Astrocyte of the spinal cord (primary cell): ENCODE data around the gene DPP6.

Experiments
- DNase-seq: peaks from one replicate; pipeline ENCODE4 v3.0.0; 2011; ENCODE audit warnings: low read depth, low spot score
- H3K4me3 ChIP-seq: 2 replicates; pipeline ENCODE4 v1.5.1; 2011; ENCODE audit warnings: low read depth, mild to moderate bottlenecking, low read length, moderate library complexity
- in situ Hi-C: cut with HindIII; loops from 2 replicates; pipeline ENCODE4 v1.10.0; 2017; ENCODE audit warnings: low sequenced_read_pairs
- TF ChIP-seq, protein P1 (sequence below): IDR thresholded peaks from 2 replicates; pipeline ENCODE4 v1.5.1; 2012; ENCODE audit warnings: low read depth, mild to moderate bottlenecking, low read length, inconsistent platforms

The DPP6 gene

DNA sequence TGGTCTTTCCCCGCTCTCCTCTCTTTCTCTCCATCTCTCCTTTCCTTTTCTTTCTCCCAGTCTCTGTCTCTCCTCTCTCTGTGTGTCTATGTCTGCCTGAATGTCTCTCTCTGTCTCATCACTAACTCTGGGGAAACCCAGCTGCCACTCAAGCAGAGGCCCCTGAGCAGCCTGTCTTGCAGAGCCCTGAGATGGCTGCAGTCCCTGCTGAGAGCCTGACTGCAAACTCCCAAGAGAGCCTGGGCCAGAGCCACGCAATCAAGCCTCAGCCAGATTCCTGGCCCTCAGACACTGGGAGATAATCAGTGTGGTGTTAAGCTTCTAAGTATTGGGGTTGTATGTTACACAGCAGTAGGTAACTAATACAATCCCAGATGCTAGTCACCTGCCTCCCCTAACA lies 859.2 kb downstream of the DPP6 start:
- in situ Hi-C loops: no loop called here
- no peak for DNase-seq
- TF ChIP-seq, protein P1, sequence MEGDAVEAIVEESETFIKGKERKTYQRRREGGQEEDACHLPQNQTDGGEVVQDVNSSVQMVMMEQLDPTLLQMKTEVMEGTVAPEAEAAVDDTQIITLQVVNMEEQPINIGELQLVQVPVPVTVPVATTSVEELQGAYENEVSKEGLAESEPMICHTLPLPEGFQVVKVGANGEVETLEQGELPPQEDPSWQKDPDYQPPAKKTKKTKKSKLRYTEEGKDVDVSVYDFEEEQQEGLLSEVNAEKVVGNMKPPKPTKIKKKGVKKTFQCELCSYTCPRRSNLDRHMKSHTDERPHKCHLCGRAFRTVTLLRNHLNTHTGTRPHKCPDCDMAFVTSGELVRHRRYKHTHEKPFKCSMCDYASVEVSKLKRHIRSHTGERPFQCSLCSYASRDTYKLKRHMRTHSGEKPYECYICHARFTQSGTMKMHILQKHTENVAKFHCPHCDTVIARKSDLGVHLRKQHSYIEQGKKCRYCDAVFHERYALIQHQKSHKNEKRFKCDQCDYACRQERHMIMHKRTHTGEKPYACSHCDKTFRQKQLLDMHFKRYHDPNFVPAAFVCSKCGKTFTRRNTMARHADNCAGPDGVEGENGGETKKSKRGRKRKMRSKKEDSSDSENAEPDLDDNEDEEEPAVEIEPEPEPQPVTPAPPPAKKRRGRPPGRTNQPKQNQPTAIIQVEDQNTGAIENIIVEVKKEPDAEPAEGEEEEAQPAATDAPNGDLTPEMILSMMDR: no peak
- no peak overlapping the region for H3K4me3 ChIP-seq

DNA sequence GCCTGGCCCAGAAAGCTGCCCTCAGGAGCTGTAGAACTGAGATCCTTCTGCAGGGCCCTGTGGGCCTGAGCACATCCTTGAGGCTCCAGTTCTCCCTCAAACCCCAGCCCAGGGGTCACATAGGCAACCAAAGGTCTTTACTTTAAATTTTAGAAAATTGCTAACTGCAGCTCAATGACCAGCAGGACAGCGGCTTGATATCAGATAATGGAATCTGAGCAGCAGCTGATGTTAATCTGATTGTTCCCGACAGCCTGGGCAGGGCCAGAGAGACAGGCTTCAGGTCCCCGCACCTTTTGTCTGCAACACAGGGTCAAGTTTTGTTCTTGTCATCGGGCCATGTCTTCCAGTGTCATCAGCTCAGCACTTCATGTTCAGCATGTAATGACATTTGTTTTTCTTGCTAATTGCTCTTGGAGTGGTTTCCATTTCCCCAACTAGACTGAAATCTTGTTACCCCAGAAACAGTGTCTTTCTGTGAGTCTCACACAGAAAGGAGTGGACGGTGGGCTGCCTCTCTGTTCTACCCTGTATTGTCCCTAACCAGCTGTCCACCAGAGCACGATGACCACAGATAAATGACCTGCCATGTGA lies 859.8 kb downstream of the DPP6 start:
- TF ChIP-seq, protein P1: no peak
- DNase-seq: no peak
- in situ Hi-C loops: no loop called here
- no peak overlapping the region for H3K4me3 ChIP-seq

DNA sequence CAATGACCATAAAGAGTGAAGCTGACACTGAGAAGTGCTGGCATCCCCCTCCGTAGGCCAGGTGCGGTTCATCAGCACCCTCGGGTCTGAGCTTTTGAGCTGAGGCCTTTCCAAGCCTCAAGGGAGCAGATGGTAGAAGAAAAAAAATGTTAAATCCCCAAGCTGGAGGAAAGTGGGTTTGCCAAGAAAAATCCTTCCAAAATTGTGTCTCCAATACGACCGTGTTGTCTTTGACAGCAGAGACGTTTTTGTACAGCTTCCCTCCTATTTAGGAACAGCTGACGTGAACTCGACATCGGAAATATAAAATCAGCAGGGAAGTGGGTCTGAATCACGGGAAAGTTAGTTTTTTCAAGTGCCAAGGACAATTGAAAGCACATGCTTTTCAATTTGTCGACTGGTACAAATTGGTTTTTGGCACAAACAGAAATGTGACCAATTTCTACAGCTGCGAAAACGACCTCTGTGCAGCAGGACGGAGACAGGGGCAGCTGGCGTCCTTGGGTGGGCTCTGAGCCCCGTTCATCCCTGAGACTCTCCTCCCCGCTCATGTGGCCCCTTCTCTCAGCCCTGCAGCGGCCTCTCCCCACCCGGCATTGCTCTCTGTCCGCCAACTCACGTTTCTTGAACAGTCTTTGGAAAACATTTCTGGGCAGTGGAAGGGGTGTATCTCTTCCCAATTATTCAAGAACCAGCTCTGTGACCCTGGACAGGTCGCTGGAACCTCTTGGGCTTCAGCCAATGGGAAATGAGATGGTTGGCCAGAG lies 860.9 kb downstream of the DPP6 start:
- in situ Hi-C loops: no loop called here
- TF ChIP-seq, protein P1: no peak
- no peak for DNase-seq
- H3K4me3 ChIP-seq: no peak overlapping the region

DNA sequence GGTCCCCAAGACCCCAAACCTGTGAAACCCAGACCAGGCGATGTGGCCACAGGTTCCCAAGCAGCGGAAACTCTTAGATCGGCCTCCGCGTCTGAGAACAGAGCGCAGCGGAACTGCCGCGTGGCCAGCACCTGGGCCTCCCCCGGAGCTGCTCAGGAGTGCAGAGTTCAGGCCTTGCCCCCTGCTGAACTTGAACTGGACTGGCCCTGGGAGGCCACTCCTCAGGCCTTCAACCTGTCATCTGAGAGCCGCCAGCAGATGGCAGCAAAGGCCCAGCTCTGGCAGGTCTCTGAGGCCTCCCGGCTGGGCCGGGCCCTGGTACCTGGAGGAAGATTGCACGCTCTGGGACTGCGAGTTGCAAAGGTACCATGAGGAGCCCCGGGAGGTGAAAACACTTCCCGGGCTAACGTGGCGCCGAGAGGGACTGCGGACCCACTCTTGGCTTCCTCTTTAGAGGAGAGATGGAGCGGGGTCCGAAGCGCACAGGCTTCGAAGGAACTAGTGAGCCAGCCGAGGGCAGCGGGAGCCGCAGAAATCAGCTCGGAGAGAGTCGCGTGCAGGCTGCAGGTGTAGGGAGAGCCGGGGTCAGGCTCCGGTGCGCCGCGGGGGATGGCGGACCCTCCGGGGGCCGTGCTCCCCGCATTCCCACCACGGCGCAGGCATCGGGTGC lies 861.6 kb downstream of the DPP6 start:
- DNase-seq: peak; percentile 68
- in situ Hi-C loops: no loop called here
- TF ChIP-seq, protein P1: peak; percentile 91
- no peak overlapping the region for H3K4me3 ChIP-seq

DNA sequence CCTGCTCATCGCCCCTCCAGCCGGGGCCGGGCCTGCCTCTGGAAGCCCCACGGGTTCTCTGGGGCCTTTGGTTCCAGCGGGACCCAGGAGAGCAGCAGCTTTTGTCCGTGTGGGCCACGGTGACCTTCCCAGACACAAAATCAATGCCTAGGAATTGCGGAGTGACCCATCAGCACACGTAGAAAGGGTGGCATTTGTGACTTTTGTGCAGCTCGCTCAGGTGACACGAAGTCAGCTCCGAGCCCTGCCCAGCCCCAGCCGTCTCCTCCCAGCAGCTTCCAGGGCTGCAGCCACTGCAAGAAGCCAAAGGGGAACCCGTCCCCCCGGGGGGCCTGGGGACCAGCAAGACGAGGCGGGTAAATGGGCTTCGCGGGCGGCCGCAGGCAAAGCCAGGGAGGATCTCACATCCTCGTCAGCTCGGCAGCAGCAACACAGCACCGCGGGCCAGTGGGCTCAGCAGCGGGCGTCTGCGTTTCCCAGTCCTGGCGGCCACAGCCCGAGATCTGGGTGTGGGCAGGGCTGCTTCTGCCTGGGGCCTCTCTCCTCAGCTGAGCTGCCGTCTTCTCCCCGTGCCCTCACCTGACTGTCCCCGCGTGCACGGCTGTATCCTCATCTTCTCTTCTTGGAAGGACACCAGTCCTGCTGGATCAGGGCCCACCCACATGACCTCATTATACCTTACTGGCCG lies 862.3 kb downstream of the DPP6 start:
- in situ Hi-C loops: no loop called here
- no peak overlapping the region for H3K4me3 ChIP-seq
- DNase-seq: no peak
- TF ChIP-seq, protein P1: no peak

DNA sequence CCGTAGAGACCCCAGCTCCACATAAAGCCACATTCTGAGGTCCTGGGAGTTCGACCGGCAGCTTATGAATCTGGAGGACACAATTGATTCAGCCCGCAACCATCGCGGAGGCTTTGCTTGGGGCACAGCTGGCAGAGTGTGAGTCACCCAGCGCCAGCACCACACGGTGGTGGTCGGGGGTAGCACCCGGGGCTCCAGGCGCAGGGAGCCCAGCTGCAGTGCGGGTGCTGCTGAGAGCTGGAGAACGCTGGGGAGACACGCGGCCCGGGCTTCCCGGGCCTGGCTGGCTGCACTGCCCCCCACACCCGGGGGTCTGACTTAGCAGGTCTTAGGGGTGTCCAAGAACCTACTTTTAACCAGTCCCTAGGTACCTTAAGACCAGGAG lies 862.8 kb downstream of the DPP6 start:
- in situ Hi-C loops: no loop called here

More for the DNA sequence above, 862.8 kb downstream of the DPP6 start:
- TF ChIP-seq, protein P1: no peak
- no peak overlapping the region for H3K4me3 ChIP-seq
- DNase-seq: no peak
